Esophagus muscularis mucosa (tissue), 4 donors: Measurements from ENCODE around the gene TRUB2.

Experiments
- EP300 ChIP-seq: sonication (generic); formaldehyde crosslinking; IDR thresholded peaks from one replicate; pipeline ENCODE4 v1.6.1; 2017; ENCODE audit warnings: antibody characterized with exemption
- POLR2A ChIP-seq: fragments of 450-650 bp; IDR thresholded peaks from one replicate; pipeline ENCODE4 v1.6.1; 2017; ENCODE audit warnings: antibody characterized with exemption, moderate library complexity, mild to moderate bottlenecking, low read depth
- POLR2AphosphoS5 ChIP-seq, 2 donors: sonication (generic); formaldehyde crosslinking; IDR thresholded peaks; one replicate each; pipeline ENCODE4 v1.6.1; 2017; ENCODE audit warnings: antibody characterized with exemption in 2 of 2
- TF ChIP-seq, protein P1 (sequence below), 3 experiments: fragments of 200-600 bp in 2 of 3; fragments of 450-650 bp in 1 of 3; sonication (generic) in 2 of 3; IDR thresholded peaks; one replicate each; pipeline ENCODE4 v1.5.1; 2017 to 2019; ENCODE audit warnings: antibody characterized with exemption in 3 of 3, mild to moderate bottlenecking in 2 of 3, moderate library complexity in 1 of 3

GRCh38 chr9:128274245-128274644 is 48.0 kb downstream of the TRUB2 start:
- TF ChIP-seq, protein P1, sequence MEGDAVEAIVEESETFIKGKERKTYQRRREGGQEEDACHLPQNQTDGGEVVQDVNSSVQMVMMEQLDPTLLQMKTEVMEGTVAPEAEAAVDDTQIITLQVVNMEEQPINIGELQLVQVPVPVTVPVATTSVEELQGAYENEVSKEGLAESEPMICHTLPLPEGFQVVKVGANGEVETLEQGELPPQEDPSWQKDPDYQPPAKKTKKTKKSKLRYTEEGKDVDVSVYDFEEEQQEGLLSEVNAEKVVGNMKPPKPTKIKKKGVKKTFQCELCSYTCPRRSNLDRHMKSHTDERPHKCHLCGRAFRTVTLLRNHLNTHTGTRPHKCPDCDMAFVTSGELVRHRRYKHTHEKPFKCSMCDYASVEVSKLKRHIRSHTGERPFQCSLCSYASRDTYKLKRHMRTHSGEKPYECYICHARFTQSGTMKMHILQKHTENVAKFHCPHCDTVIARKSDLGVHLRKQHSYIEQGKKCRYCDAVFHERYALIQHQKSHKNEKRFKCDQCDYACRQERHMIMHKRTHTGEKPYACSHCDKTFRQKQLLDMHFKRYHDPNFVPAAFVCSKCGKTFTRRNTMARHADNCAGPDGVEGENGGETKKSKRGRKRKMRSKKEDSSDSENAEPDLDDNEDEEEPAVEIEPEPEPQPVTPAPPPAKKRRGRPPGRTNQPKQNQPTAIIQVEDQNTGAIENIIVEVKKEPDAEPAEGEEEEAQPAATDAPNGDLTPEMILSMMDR (IDR thresholded peaks at IDR 0.05): no peak
- no peak for TF ChIP-seq POLR2AphosphoS5 (IDR thresholded peaks at IDR 0.05)
- TF ChIP-seq EP300: no peak
- no peak for TF ChIP-seq POLR2A
